Esophagus squamous epithelium (tissue), 4 donors: Measurements from ENCODE around the gene PIK3AP1.

Source experiments
- CTCF ChIP-seq, 6 experiments: fragments of 450-650 bp in 4 of 6; fragments of 200-600 bp in 2 of 6; sonication (generic) in 2 of 6; IDR thresholded peaks; one replicate each; pipeline ENCODE4 v1.5.1; 2016 to 2019; ENCODE audit warnings: antibody characterized with exemption in 6 of 6, mild to moderate bottlenecking in 4 of 6, moderate library complexity in 4 of 6
- POLR2A ChIP-seq, 4 donors: fragments of 450-650 bp; IDR thresholded peaks; one replicate each; pipeline ENCODE4 v1.6.1; 2017; ENCODE audit warnings: antibody characterized with exemption in 4 of 4, mild to moderate bottlenecking in 4 of 4, moderate library complexity in 3 of 4

DNA sequence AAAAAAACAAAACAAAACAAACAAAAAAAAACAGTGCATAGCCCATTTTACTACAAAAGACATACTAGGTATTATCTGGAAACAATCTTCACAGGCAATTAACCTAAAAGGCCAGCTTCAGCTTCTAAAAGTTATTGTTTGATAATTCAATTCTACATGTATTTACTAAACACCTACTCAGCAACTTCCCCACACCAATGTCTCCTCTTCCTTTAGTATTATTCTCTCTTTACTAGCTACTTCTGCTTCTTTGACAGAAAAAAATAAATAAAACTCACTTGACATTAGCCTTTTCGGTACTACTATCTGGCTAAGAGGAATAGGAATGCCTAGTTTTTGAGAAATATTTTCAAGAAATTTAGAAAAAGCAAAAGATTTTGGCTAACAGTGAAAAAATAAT is 136.3 kb downstream of the PIK3AP1 start:
- TF ChIP-seq CTCF (IDR thresholded peaks at IDR 0.05) (no peak), POLR2A (IDR thresholded peaks at IDR 0.05) (no peak)
